Retina (tissue), 1 donor: ENCODE data around the gene MAP4.
"Not testable (repeated sequence)": the region's sequence is repeated elsewhere in the genome, so short reads cannot be mapped to it uniquely, and the experiment has no call there.

Source experiments
- DNase-seq: peaks from one replicate; pipeline ENCODE4 v3.0.0-alpha.2; 2016

The MAP4 gene

GRCh38 chr3:48016301-48016973 is at the start of gene MAP4:
Gene MAP4, minus strand, starts transcription at chr3:48016416. Its CDS starts 17,556 bp downstream, at chr3:47998860.
- no peak for DNase-seq

DNA sequence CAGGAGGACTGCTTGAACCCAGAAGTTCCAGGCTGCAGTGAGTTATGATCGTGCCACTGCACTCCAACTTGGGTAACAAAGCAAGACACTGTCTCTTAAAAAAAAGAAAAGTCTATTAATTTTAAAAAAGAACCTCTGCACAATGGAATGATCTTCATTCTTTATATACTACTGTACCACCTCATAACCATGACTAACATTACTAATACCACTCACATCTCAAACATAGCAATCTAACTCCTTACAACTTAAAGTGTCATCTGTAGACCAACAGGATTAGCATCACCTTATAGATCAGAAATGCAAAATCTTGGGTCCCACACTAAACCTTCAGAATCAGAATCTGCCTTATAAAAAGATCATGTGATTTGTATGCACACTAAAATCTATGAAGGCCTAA is 48.8 kb upstream of the MAP4 start:
- no peak for DNase-seq

DNA sequence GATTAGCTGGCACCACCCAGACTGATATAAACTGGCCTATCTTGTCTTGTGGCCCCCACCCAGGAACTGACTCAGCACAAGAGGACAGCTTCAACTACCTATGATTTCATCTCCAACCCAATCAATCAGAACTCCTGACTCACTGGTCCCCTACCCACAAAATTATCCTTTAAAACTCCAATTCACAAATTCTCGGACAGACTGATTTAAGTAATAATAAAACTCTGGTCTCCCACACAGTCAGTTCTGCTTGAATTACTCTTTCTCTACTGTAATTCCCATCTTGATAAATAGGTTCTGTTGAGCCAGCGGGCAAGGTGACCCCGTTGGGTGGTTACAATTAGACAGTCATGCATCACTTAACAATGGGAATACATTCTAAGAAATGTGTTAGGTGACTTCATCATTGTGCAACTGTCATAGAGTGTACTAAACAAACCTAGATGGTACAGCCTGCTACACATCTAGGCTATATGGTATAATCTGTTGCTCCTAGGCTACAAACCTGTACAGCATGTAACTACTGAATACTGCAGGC is 48.1 kb upstream of the MAP4 start:
- DNase-seq = no peak

- DNase-seq = not testable (repeated sequence)
These were observed 45.4 kb upstream of the MAP4 start for GRCh38 chr3:48061586-48061985.

DNA sequence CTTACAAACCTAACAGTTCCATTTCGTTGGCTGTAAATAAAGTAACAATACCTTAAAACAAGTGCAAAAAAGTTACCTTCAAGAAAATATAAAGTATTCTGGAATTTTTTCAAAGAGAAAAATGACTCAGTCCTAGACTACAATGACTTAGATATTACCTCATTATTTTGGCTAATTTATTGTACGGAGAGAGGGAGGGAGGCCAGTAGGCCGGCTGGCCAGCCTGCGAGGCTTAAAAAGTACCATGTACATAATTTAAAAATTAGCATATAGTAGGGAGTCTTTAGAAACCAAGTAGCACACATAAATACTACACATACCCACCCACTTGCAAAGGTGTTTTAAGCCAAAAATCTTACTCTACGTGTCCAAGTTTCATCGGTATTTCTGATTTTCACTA is 41.9 kb upstream of the MAP4 start:
- no peak for DNase-seq

- no peak for DNase-seq
These were observed 41.3 kb upstream of the MAP4 start for GRCh38 chr3:48057521-48057920.

DNA sequence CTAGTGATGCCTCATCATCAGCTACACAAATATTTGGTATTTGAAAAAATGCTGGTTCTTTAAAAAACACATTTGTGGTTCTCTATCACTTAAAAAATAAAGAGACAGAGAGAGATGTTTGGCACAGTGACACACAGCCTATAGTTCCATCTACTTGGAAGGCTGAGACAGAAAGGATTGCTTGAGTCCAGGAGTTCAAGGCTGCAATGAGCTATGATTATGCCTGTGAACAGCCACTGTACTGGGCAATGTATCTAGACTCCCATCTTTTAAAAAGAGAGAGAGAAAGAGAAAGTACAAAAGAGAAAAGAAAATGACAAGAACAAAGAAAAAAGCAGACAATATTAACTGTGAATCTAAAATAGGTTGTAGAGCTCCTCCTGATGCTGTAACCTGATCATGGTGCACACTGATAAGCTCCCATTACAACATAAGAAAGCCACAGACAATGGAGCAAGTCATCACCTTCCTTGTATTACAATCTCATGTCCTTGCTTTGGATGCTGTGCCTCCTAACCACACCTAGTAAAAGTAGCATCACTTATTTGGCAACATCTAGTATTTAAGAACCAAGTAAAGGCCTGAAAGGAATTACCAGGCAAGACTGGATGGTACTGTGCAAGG is 31.7 kb upstream of the MAP4 start:
- no peak for DNase-seq

GRCh38 chr3:48042071-48042760 is 26.0 kb upstream of the MAP4 start:
- DNase-seq = no peak

GRCh38 chr3:48039487-48040190 is 23.4 kb upstream of the MAP4 start:
- peak; percentile 45 for DNase-seq

GRCh38 chr3:48038971-48039481 is 22.8 kb upstream of the MAP4 start:
- peak; percentile 19 for DNase-seq

GRCh38 chr3:48034000-48034516 is 17.8 kb upstream of the MAP4 start:
- DNase-seq = no peak

GRCh38 chr3:48030188-48030587 is 14.0 kb upstream of the MAP4 start:
- no peak for DNase-seq

DNA sequence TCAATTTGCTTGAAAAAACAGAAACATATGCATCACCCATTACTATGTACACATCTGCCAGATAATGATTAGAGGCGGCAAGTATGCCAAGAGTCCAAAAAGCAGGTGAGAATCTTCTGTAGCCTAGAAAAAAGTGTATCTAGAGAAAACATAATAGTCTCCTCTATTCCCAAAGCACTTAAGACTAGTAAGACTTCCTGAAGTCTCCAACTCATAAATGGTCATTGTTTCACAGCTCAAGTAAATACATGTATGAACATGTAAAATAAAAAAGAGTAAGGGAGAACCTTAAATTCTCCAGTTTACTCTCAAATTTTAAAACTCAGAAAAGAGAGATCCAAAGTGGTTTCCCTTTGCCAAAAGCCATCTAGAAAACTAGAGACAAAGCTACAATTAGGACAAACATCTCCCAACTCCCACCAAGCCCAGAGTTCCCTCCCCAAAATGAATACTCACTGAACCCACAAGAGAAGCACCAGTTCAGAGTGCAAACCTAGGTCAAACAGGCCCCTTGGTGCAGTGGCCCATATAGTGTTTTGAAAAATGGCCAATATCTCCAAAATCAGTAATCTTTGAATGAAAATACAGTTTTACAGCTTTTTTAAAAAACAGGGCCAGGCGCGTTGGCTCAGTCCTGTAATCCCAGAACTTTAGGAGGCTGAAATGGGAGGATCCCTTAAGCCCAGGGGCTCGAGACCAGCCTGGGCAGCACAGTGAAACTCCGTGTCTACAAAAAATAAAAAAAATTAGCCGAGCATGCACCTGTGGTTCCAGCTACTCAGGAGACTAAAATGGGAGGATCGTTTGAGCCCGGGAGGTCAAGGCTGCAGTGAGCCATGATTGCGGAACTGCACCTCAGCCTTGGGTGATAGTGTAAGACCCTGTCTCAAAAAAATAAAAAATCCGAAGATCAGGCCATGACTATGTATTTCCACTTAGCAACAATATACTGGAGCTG is 11.0 kb upstream of the MAP4 start:
- no peak for DNase-seq

GRCh38 chr3:48026098-48026497 is 9.9 kb upstream of the MAP4 start:
- DNase-seq = no peak

GRCh38 chr3:48024401-48024800 is 8.2 kb upstream of the MAP4 start:
- DNase-seq = no peak

DNA sequence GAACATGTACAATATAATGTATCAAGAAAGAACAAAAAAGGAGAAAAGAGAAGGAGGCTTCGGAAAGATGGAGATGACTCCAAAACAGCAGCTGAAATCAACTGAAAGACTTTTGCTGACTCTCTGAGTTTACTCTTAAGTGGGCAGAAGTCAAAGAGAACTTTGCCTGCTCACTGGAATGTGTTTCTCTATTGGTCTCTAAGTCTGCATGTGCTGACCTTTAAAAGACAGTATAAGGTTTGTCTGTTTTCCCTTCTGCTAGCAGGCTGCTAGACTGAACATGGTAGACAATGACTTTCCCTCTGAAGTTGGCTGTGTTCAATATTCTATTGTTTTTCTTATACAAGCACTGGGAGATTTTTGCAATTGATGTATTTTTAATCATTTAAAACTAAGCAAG is 7.2 kb upstream of the MAP4 start:
- no peak for DNase-seq

DNA sequence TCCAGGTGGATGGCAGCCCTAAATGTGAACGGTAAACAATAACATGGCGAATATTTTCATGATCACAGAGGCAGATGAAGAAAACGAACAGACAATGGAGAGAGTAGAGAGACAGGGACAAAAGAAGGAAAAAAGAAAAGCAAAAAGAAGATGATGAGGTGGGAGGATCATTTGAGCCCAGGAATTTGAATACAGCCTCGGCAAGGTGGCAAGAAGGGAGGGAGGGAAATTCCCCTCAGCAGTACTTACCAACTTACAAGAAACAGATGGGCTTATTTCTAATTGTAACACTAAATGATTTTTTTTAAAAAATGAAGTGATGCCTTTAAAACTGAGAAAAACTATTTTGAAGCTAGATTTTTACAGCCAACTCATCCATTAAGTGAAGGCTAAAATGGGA is 6.0 kb upstream of the MAP4 start:
- DNase-seq = no peak

DNA sequence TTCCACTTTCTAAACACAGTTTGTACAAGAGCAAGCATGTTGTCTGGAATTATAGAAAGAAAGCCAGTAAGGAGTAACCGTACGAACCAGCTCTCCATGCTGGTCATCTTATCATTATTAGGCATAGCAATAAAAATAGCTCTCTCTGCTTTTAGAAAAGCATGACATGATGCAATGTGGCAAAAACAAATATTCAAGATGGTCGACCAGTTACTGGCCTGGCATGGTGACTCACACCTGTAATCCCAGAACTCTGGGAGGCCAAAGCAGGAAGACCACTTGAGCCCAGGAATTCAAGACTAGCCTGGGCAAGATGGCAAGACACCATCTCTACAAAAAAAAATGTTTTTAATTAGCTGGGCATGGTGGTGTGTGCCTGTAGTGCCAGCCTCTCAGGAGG is 2.6 kb upstream of the MAP4 start:
- DNase-seq = no peak

GRCh38 chr3:48015431-48016180 is 610 bp downstream of the MAP4 start:
- DNase-seq = no peak

- no peak for DNase-seq
These were observed 1.9 kb downstream of the MAP4 start for GRCh38 chr3:48014358-48014757.
